Erythroblast (primary cell): ENCODE data around the gene DEDD.

Source experiments
- GATA1 ChIP-seq: IDR thresholded peaks from 2 replicates; pipeline ENCODE4 v1.6.1; 2011; ENCODE audit warnings: low read depth, mild to moderate bottlenecking, control low read depth, low read length, moderate library complexity
- POLR2A ChIP-seq: IDR thresholded peaks from 2 replicates; pipeline ENCODE4 v1.6.1; 2011; ENCODE audit warnings: mild to moderate bottlenecking, low read length

- no peak for TF ChIP-seq POLR2A
- no peak for TF ChIP-seq GATA1
These were observed 17.9 kb downstream of the DEDD start for GRCh38 chr1:161114556-161114955.
